Measurements from ENCODE around the gene MPHOSPH9. TPM values are rescaled to one million over a fixed set of nuclear protein-coding genes. Genes with fewer than 3 reads are reported as not detected.

The MPHOSPH9 gene
- total RNA-seq, 1 experiment from 2014 or later: 40.4 TPM

DNA sequence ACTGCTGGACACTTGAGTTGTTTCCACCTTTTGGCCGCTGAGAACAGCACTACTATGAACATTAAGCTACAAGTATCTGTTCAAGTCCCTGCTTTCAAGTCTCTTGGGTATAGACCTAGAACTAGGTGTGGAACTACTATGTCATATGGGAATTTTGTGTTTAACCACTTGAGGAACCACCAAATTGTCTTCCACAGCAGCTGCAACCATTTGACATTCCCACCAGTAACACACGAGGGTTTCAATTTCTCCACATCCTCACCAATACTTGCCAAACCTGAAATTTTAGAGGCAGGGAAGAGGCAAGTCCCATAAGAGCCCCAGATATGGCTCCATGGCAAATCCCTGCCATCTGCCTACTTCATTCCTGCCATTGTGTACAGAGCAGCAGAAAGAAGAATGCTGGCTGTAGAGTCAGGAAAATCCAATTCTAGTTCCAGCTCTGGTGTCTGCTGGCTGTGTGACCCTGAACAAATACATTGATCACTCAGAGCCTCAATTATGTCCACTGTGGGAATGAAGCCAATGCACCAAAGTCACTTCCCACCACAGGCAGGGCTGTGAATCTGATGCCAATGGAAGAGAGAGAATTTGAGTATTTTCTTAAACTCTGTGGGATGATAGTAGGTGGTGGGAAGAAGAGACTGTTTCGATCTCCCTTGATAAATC lies 99.9 kb downstream of the MPHOSPH9 start:
- POLR2A ChIA-PET: interaction anchor here (0.8 kb wide), 1 partner anchor 12 kb away, joined by 3 read pairs; no protein-coding TSS in a partner anchor
- H3K9me3 Mint-ChIP-seq (ENCODE audit: unreplicated experiment): no peaks in the 10 kb centered on the region
- TF ChIP-seq, protein P1, sequence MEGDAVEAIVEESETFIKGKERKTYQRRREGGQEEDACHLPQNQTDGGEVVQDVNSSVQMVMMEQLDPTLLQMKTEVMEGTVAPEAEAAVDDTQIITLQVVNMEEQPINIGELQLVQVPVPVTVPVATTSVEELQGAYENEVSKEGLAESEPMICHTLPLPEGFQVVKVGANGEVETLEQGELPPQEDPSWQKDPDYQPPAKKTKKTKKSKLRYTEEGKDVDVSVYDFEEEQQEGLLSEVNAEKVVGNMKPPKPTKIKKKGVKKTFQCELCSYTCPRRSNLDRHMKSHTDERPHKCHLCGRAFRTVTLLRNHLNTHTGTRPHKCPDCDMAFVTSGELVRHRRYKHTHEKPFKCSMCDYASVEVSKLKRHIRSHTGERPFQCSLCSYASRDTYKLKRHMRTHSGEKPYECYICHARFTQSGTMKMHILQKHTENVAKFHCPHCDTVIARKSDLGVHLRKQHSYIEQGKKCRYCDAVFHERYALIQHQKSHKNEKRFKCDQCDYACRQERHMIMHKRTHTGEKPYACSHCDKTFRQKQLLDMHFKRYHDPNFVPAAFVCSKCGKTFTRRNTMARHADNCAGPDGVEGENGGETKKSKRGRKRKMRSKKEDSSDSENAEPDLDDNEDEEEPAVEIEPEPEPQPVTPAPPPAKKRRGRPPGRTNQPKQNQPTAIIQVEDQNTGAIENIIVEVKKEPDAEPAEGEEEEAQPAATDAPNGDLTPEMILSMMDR (IDR thresholded peaks at IDR 0.05; ENCODE audit: unreplicated experiment): no peak
- intact Hi-C loops (cut with micrococcal nuclease): no loop called here
- no peaks in the 10 kb centered on the region for H3K27me3 Mint-ChIP-seq (ENCODE audit: insufficient read depth, unreplicated experiment)
- peaks cover 7% of the 10 kb centered on the region for H3K4me1 Mint-ChIP-seq (ENCODE audit: insufficient read depth, unreplicated experiment)
- no peak overlapping the region for H3K4me3 Mint-ChIP-seq (ENCODE audit: unreplicated experiment)
- no TSS peak for BruUV-seq (replicated peaks)
- CTCF ChIA-PET: no interaction called here
- peaks cover 4% of the 10 kb centered on the region for H3K36me3 Mint-ChIP-seq (ENCODE audit: insufficient read depth, unreplicated experiment)
- H3K27ac Mint-ChIP-seq (ENCODE audit: low read depth, unreplicated experiment): no peak overlapping the region
- no peak for DNase-seq (ENCODE audit: unreplicated experiment)

GRCh38 chr12:123131879-123132402 lies 101.0 kb downstream of the MPHOSPH9 start:
- ChIA-PET POLR2A (interaction anchor here (1.4 kb wide), 1 partner anchor 10 kb away, joined by 5 read pairs; no protein-coding TSS in a partner anchor), CTCF (no interaction called here)
- H3K9me3 Mint-ChIP-seq (ENCODE audit: unreplicated experiment): no peaks in the 10 kb centered on the region
- TF ChIP-seq, protein P1 (IDR thresholded peaks at IDR 0.05; ENCODE audit: unreplicated experiment): no peak
- no peak overlapping the region for H3K27ac Mint-ChIP-seq (ENCODE audit: low read depth, unreplicated experiment)
- DNase-seq (ENCODE audit: unreplicated experiment): no peak
- BruUV-seq (replicated peaks): no TSS peak
- no peak overlapping the region for H3K4me3 Mint-ChIP-seq (ENCODE audit: unreplicated experiment)
- no peaks in the 10 kb centered on the region for H3K36me3 Mint-ChIP-seq (ENCODE audit: insufficient read depth, unreplicated experiment)
- H3K27me3 Mint-ChIP-seq (ENCODE audit: insufficient read depth, unreplicated experiment): no peaks in the 10 kb centered on the region
- peaks cover 7% of the 10 kb centered on the region for H3K4me1 Mint-ChIP-seq (ENCODE audit: insufficient read depth, unreplicated experiment)
- intact Hi-C loops (cut with micrococcal nuclease): no loop called here

- Mint-ChIP-seq H3K27me3 (ENCODE audit: insufficient read depth, unreplicated experiment) (no peaks in the 10 kb centered on the region), H3K4me1 (ENCODE audit: insufficient read depth, unreplicated experiment) (peaks cover 13% of the 10 kb centered on the region), H3K4me3 (ENCODE audit: unreplicated experiment) (no peak overlapping the region), H3K9me3 (ENCODE audit: unreplicated experiment) (no peaks in the 10 kb centered on the region), H3K27ac (ENCODE audit: low read depth, unreplicated experiment) (no peak overlapping the region), H3K36me3 (ENCODE audit: insufficient read depth, unreplicated experiment) (no peaks in the 10 kb centered on the region)
- intact Hi-C loops (cut with micrococcal nuclease): no loop called here
- BruUV-seq (replicated peaks): no TSS peak
- TF ChIP-seq, protein P1 (IDR thresholded peaks at IDR 0.05; ENCODE audit: unreplicated experiment): no peak
- CTCF ChIA-PET: no interaction called here
- POLR2A ChIA-PET: interaction anchor here (1.1 to 1.4 kb wide), 2 partner anchors 11 to 13 kb away, joined by 3 to 5 read pairs; no protein-coding TSS in a partner anchor
- DNase-seq (ENCODE audit: unreplicated experiment): peak; percentile 39
Observed at GRCh38 chr12:123131291-123131832, 101.6 kb downstream of the MPHOSPH9 start.

- no peak overlapping the region for H3K27ac Mint-ChIP-seq (ENCODE audit: low read depth, unreplicated experiment)
- ChIA-PET POLR2A (no interaction called here), CTCF (interaction anchor here (1.2 kb wide), 1 partner anchor 20 kb away, joined by 4 read pairs; no protein-coding TSS in a partner anchor)
- H3K4me1 Mint-ChIP-seq (ENCODE audit: insufficient read depth, unreplicated experiment): peaks cover 10% of the 10 kb centered on the region
- DNase-seq (ENCODE audit: unreplicated experiment): no peak
- no TSS peak for BruUV-seq (replicated peaks)
- intact Hi-C loops (cut with micrococcal nuclease): loop anchor here (5.0 kb wide), 1 partner anchor 42 kb away; no protein-coding TSS in a partner anchor
- H3K9me3 Mint-ChIP-seq (ENCODE audit: unreplicated experiment): no peaks in the 10 kb centered on the region
- H3K36me3 Mint-ChIP-seq (ENCODE audit: insufficient read depth, unreplicated experiment): no peaks in the 10 kb centered on the region
- TF ChIP-seq, protein P1 (IDR thresholded peaks at IDR 0.05; ENCODE audit: unreplicated experiment): no peak
- H3K27me3 Mint-ChIP-seq (ENCODE audit: insufficient read depth, unreplicated experiment): no peaks in the 10 kb centered on the region
- H3K4me3 Mint-ChIP-seq (ENCODE audit: unreplicated experiment): no peak overlapping the region
Observed at GRCh38 chr12:123129621-123130020, 103.3 kb downstream of the MPHOSPH9 start.

All from MCF 10A (cell line).